ENCODE data around the gene ZNF140. TPM values are rescaled to one million over a fixed set of nuclear protein-coding genes. Genes with fewer than 3 reads are reported as not detected.
A peak's percentile ranks its signal among the peaks of the same experiment; 100 is the strongest.

Gene ZNF140
- total and polyA plus RNA-seq, 2 of the 13 experiments (the other 11 are each of a cell fraction or from before 2014, with no cell fraction given) = 8.7 to 13.5 TPM

- FAIRE-seq = no peak
Observed at GRCh38 chr12:133106253-133106652, 25.5 kb downstream of the ZNF140 start.

GRCh38 chr12:133107121-133107520 is 26.4 kb downstream of the ZNF140 start:
- Histone ChIP-seq H3K36me3 (replicated peaks in 1 of 2; ENCODE audit: control insufficient read depth in 1 of 2, insufficient read depth in 2 of 2, low read length in 2 of 2) (peaks cover 7 to 38% of the 10 kb centered on the region in 2 experiments), H3K27me3 (ENCODE audit: control insufficient read depth in 1 of 2, insufficient read depth in 2 of 2, low read length in 2 of 2) (no peaks in the 10 kb centered on the region), H3K27ac (ENCODE audit: extremely low read length, insufficient read depth, low read length) (no peak overlapping the region), H3K79me2 (ENCODE audit: insufficient read depth, low read length) (no peaks in the 10 kb centered on the region), H3K9ac (ENCODE audit: insufficient read depth, low read depth, low read length) (no peak overlapping the region), H3K4me2 (ENCODE audit: low read depth, low read length) (no peak overlapping the region), H3K4me3 (replicated peaks in 1 of 3; ENCODE audit: insufficient read depth in 1 of 3, low read depth in 2 of 3, low read length in 3 of 3) (no peak overlapping the region; a peak in 1 of 6 replicates), H2AFZ (ENCODE audit: low read length) (no peak overlapping the region), H4K20me1 (ENCODE audit: insufficient read depth, low read length) (no peaks in the 10 kb centered on the region), H3K4me1 (ENCODE audit: insufficient read depth, low read length) (no peaks in the 10 kb centered on the region), H3K9me3 (ENCODE audit: low read length) (peaks cover 99% of the 10 kb centered on the region)
- in situ Hi-C loops (cut with HindIII; ENCODE audit: extremely low pct_ligation_motif_present, low pct_unique_long_range_greater_than_20kb) (no loop called here), intact Hi-C loops (cut with micrococcal nuclease; ENCODE audit: unreplicated experiment) (no loop called here)
- CTCF ChIA-PET (ENCODE audit: low intra/inter-chr PET ratio, low total read pairs) = no interaction called here
- ATAC-seq (no peak), DNase-seq (ENCODE audit: low spot score) (no peak), FAIRE-seq (no peak)
- POLR2A ChIA-PET = interaction anchor here (1.3 kb wide), 1 partner anchor 27 kb away, joined by 3 read pairs; no protein-coding TSS in a partner anchor
- WGBS (ENCODE audit: low lambda C conversion rate) = 67% methylated on average over 1 of the region's 1 CpG
- no TSS peak for BruUV-seq (replicated peaks)
- TF ChIP-seq ZNF616 (CRISPR knock-in tag; IDR thresholded peaks at IDR 0.05; ENCODE audit: low read depth) (no peak), MTF1 (CRISPR knock-in tag; IDR thresholded peaks at IDR 0.05) (no peak), TGIF2 (CRISPR knock-in tag; IDR thresholded peaks at IDR 0.05) (no peak), FOXP4 (CRISPR knock-in tag; IDR thresholded peaks at IDR 0.05) (no peak), ATF7 (IDR thresholded peaks at IDR 0.05) (no peak), ATF7 (CRISPR knock-in tag; IDR thresholded peaks at IDR 0.05) (no peak), PBX3 (CRISPR knock-in tag; IDR thresholded peaks at IDR 0.05; ENCODE audit: borderline replicate concordance) (no peak), ZNF678 (CRISPR knock-in tag; IDR thresholded peaks at IDR 0.05) (no peak), REST (IDR thresholded peaks at IDR 0.05; ENCODE audit: borderline replicate concordance in 1 of 2, low read depth in 1 of 2, low read length in 2 of 2) (no peak), ZNF430 (CRISPR knock-in tag; IDR thresholded peaks at IDR 0.05) (no peak), PHF5A (CRISPR knock-in tag; IDR thresholded peaks at IDR 0.05; ENCODE audit: low read depth, unreplicated experiment) (no peak)

More at GRCh38 chr12:133106253-133106652, 25.5 kb downstream of the ZNF140 start:
- in situ Hi-C loops (cut with HindIII; ENCODE audit: extremely low pct_ligation_motif_present, low pct_unique_long_range_greater_than_20kb) = no loop called here
- no peaks in the 10 kb centered on the region for H4K20me1 ChIP-seq (ENCODE audit: insufficient read depth, low read length)
- intact Hi-C loops (cut with micrococcal nuclease; ENCODE audit: unreplicated experiment) = no loop called here
- TF ChIP-seq RBM22 (optimal IDR thresholded peaks at IDR 0.05; ENCODE audit: low read length) (peak; percentile 23), TBX3 (IDR thresholded peaks at IDR 0.05; ENCODE audit: borderline replicate concordance) (no peak), ZNF274 (CRISPR knock-in tag; IDR thresholded peaks at IDR 0.05) (peak; percentile 100)
- no TSS peak for BruUV-seq (replicated peaks)
- H2AFZ ChIP-seq (ENCODE audit: low read length) = no peak overlapping the region
- 99% methylated on average over 5 of the region's 5 CpGs for WGBS (ENCODE audit: low lambda C conversion rate)
- peaks cover 100% of the 10 kb centered on the region for H3K9me3 ChIP-seq (ENCODE audit: low read length)
- H3K36me3 ChIP-seq (replicated peaks in 1 of 2; ENCODE audit: control insufficient read depth in 1 of 2, insufficient read depth in 2 of 2, low read length in 2 of 2) = peaks cover 7 to 46% of the 10 kb centered on the region in 2 experiments
- no peak overlapping the region for H3K27ac ChIP-seq (ENCODE audit: extremely low read length, insufficient read depth, low read length)
- ATAC-seq (no peak), DNase-seq (ENCODE audit: low spot score) (no peak)
- no peaks in the 10 kb centered on the region for H3K27me3 ChIP-seq (ENCODE audit: control insufficient read depth in 1 of 2, insufficient read depth in 2 of 2, low read length in 2 of 2)
- H3K4me2 ChIP-seq (ENCODE audit: low read depth, low read length) = no peak overlapping the region
- no peaks in the 10 kb centered on the region for H3K4me1 ChIP-seq (ENCODE audit: insufficient read depth, low read length)
- H3K79me2 ChIP-seq (ENCODE audit: insufficient read depth, low read length) = no peaks in the 10 kb centered on the region
- no peak overlapping the region for H3K9ac ChIP-seq (ENCODE audit: insufficient read depth, low read depth, low read length)
- POLR2A ChIA-PET = interaction anchor here (1.3 kb wide), 1 partner anchor 26 kb away, joined by 3 read pairs; no protein-coding TSS in a partner anchor
- H3K4me3 ChIP-seq (replicated peaks in 1 of 3; ENCODE audit: insufficient read depth in 1 of 3, low read depth in 2 of 3, low read length in 3 of 3) = no peak overlapping the region
- CTCF ChIA-PET (ENCODE audit: low intra/inter-chr PET ratio, low total read pairs) = no interaction called here

Measured in HepG2 (cell line).